ENCODE measurements around the gene FGF4.

FGF4 gene

DNA sequence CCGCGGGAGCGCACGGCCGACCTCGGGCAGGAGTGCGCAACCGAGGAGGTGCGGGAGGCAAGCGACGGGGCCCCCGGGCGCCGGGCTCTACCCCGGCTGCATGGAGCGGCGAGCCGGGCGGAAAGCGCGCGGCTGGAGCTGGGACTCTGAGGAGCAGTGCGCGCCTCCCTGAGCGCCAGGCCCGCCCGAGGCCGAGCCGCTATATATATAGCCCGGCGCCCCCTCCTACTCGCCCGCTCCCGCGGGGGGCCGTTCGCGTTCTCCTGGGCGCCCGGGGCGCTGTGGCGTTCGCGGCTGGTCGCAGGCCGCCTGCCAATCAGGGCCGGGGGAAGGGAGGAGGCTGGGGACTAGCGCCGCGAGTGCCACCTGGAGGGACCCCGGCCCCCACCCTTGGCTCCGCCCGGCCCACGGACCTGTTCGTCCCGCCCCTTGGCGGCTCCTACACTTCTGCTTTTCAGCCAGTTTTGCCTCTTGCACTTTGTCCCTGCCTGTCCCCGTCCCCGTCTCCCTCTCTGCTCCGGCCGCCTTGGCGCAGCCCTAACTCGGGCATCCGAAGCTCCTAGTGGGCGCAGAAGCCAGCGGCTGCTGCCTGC is at the start of gene FGF4:
Gene FGF4 (minus strand): TSS at position 179 of the 593 bp plus-strand sequence. CDS start 257 bp downstream, outside the sequence.
- DNase-seq (ENCODE audit: low spot score) = no peak

- DNase-seq (ENCODE audit: low spot score) = no peak
These were observed 48.6 kb upstream of the FGF4 start for GRCh38 chr11:69823641-69824265.

- DNase-seq (ENCODE audit: low spot score) = no peak
These were observed 47.7 kb upstream of the FGF4 start for GRCh38 chr11:69822676-69823494.

- DNase-seq (ENCODE audit: low spot score) = no peak
These were observed 46.4 kb upstream of the FGF4 start for GRCh38 chr11:69821511-69822040.

GRCh38 chr11:69820441-69820840 is 45.3 kb upstream of the FGF4 start:
- DNase-seq (ENCODE audit: low spot score) = no peak

DNA sequence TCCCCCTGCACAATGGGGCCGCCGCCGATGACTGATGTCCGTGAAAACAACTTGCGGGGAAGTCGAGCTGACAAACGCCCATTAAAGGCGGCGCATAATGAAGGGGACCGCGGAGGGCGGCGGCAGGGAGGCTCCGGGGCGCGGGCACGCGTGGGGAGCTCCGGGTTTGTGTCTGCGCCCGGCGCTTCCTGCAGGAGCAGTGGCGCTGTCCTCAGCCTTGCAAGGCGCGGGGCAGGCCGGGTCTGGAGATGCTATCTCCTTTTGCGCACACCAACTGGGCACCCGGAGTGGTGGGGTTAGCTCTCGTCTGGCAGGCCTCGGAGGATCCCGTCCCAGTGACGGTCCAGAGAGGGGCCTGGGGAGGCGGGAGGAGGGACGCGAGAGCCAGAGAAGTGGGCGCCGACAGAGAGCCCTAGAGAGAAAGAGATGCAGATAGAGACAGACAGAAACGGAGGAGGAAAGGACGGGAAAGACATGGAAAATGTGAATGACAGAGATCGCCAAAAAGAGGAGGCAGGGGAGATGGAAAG is 44.5 kb upstream of the FGF4 start:
- DNase-seq (ENCODE audit: low spot score) = no peak

- DNase-seq (ENCODE audit: low spot score) = no peak
These were observed 43.7 kb upstream of the FGF4 start, which contains the start of gene FGF3 for GRCh38 chr11:69818603-69819441. Gene FGF3 (minus strand): TSS chr11:69819416. CDS start chr11:69818933, 483 bp downstream.

- no peak for DNase-seq (ENCODE audit: low spot score)
These were observed 43.1 kb upstream of the FGF4 start for GRCh38 chr11:69818231-69818602.

DNA sequence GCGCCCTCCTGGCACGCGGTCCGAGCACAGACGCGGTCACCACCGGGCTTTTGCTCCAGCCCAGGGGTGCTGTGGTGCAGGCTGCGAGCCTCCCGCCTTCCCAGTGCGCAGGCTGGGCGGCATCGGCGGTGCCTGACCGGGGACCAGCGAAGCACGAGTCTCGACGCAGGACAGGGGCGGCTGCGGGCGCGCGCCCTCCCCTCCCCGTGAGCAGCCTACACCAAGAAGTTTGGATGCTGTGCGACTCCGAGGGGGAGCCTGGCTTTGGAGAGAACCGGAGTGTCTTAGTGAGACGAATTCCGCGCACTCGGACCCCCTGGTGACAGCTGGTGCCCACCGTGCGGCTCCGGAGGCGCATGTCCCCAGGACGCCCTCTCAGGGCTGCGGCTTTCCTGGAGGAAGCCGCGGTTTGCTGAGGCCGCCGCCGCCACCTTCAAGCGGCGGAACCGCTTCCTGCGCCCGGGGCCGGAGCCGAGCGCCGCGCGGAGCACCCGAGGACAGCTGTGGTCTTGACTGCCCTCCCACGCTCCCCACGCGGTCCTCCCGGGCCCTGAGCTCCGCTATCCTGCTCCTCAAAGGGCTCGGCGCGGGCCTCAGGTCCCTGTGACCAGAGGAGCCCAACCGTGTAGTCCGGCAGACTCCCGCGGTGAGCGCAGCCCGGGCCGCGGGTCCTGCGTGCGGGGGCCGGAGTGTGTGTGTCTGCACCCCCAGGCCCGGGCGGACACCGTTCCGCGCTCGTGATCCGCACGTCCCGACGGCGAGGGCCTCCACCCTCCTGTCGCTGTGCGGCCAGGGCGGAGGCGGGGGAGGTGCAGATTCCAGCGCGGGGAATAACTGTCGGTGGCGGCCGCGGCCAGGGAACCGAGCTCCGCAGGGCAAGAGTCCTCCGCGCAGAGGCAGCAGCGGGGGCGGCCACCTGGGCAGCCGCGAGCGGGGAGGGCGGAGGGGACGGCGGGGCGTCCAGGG is 42.4 kb upstream of the FGF4 start:
- DNase-seq (ENCODE audit: low spot score) = peak; percentile 34

DNA sequence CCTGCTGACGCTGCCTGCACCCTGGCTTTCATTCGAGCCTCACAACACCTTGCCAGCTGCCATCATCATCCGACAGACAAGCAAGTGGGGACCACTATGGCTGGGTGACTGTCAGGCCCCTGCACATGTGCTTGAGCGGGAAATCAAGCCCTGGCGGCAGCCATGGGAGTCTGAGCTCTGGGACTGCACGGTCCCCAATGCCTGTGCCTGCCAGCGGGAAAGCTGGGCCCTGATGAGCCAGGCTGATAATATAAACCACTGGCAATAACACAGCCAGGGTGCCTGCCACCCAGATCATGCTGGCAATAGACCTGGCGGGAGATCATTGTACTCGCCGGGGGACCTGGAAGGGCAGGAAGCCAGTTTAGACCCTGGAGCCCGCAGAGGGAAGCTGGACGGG is 41.5 kb upstream of the FGF4 start:
- DNase-seq (ENCODE audit: low spot score) = no peak

DNA sequence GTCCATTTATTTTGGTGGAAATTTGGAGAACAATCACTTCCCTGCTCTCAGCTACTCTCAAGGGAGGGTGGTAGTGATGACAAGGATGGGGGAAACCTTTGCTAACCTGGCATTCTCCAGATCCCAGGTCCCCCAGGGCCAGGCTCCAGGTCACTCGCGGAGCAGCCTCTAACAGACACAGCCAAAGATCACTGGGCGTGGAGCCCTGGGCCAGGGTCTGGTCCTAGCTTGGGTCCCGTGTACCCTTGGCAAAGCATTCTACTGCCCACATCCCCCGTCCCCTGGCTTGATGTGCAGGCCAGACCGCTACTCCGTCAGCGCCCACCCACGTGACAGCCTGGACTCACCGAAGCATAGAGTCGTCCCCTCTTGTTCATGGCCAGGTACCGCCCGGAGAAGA is 40.8 kb upstream of the FGF4 start:
- DNase-seq (ENCODE audit: low spot score) = no peak

- DNase-seq (ENCODE audit: low spot score) = no peak
These were observed 39.8 kb upstream of the FGF4 start for GRCh38 chr11:69814902-69815301.

GRCh38 chr11:69814411-69814810 is 39.3 kb upstream of the FGF4 start:
- DNase-seq (ENCODE audit: low spot score) = no peak

GRCh38 chr11:69813839-69814238 is 38.7 kb upstream of the FGF4 start:
- DNase-seq (ENCODE audit: low spot score) = no peak

DNA sequence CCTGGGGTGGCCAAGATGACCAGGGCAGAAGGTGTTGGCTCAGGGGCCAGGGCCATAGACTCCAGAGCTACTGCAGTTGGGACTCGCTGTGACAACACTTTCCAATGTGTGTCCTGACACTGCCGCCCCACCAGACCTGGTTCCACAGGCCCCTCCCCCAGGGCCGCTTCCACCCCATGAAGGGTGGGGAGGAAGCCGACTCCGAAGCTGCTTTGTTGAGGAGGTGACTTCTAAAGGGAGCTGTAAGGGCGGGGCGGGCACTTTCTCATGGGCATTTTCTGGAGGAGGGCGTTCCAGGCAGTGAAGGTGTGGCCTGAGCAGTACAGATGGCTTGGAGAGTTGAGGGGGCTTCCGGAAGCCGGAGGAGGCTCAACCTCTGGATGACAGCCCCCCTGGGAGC is 37.8 kb upstream of the FGF4 start:
- DNase-seq (ENCODE audit: low spot score) = no peak

GRCh38 chr11:69812256-69812655 is 37.1 kb upstream of the FGF4 start:
- no peak for DNase-seq (ENCODE audit: low spot score)

GRCh38 chr11:69811431-69811830 is 36.3 kb upstream of the FGF4 start:
- no peak for DNase-seq (ENCODE audit: low spot score)

DNA sequence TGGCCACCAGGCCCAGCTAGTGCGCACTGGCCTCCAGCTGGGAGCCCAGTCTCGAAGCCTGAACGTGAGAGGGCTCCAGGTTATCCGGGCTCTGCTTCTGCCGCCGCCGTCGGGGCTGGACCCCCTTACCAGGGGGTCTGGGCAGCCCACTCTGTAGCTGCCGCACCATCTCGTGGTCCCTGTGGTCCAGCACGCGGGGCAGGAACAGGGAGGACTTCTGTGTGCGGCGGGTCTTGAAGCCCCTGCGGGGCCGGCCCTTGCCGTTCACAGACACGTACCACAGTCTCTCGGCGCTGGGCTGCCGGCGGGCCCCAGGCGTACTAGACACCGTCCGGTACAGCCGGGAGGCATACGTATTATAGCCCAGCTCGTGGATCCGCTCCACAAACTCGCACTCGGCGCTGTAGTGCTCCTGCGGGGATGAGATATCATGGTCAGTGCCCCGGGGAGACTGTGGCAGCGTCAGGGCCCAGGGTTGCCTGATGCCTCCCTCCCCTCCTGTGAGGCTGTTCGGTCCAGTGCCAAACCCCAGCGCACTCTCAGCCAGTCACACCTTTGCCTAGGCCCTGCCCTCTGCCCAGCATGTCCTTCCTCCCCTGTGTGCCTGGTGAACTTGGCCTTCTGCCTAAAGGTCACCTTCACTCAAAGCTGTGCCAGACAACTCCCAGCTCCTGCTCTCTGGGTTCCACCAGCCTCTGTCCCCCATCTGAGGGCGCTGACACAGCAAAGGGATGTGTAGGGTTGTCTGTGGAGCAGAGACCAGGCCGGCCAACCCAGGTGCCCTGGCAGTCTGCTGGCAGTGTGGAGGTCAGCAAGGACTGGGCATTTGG is 35.4 kb upstream of the FGF4 start:
- DNase-seq (ENCODE audit: low spot score) = no peak

DNA sequence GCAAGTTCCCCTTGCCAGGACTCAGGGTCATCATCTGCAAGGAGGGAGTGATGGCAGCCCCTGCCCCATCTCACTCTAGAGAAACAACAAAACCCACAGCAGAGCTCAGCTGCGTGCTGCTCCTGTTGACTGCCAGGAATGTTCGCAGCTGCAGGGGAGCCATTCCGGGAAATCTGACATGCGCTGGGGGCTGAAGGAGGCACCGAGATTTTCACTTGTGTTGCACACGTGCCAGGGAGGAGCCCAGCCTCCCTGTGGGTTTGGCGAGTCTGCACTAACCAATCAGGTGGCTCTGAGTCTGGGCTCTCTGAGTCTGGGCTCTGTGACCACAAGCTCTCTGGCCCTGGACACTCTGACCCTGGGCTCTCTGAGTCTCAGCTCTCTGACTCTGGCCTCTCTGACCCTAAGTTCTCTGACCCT is 33.5 kb upstream of the FGF4 start:
- peak; percentile 46 for DNase-seq (ENCODE audit: low spot score)

Measured in AG20443 (cell line).